ENCODE measurements around the gene XPO5. TPM values are rescaled to one million over a fixed set of nuclear protein-coding genes. Genes with fewer than 3 reads are reported as not detected.
A peak's percentile ranks its signal among the peaks of the same experiment; 100 is the strongest.

XPO5 gene
- total RNA-seq, 1 experiment from 2014 or later = 57.9 TPM

DNA sequence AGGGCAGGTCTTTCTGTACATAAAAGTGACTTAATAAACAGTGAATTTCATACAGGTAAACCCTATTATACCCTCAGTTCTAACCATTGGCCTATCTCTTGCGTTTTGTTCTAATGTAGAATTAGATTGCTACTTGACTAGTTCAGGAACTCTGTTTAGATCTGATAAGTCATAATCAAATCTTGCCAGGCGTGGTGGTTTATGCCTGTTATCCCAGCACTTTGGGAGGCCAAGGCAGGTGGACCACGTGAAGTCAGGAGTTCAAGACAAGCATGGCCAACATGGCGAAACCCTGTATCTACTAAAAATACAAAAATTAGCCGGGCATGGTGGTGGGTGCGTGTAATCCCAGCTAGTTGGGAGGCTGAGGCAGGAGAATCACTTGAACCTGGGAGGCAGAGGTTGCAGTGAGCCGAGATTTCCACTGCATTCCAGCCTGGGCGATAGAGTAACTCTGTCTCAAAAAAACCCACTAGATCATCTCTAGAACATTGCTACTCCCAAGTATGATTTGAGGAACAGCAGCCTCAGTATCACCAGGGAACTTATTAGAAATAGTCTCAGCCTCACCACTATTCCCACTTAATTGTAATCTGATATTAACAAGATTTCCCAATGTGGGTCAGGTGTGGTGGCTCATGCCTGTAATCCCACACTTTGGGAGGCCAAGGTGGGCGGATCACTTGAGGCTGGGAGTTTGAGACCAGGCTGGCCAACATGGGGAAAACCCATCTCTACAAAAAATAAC, 41.1 kb upstream of the XPO5 start:
- Histone ChIP-seq H3K36me3 (ENCODE audit: insufficient read depth, low read length) (peaks cover 17% of the 10 kb centered on the region; the same call in 1 of the 2 replicates), H3K4me3 (ENCODE audit: low read length) (no peak overlapping the region)

DNA sequence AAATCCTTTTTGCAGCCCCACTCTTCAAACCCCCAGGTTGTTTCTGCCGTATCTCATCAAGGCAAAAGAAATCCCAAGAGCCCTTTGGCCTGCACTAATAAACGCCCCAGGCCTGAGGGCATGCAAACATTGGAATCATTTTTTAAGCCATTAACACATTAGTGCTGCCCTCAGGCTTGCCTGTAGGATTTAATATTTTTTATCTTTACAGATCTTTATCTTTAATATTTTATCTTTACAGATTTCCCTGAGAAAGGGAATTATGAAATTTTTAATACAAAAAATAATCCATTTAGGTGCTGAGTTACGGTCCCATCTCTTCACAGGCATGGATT, 38.5 kb upstream of the XPO5 start:
- Histone ChIP-seq H3K36me3 (ENCODE audit: insufficient read depth, low read length) (peaks cover 18% of the 10 kb centered on the region; the same call in 1 of the 2 replicates), H3K27me3 (ENCODE audit: low read length) (no peaks in the 10 kb centered on the region), H3K9me3 (ENCODE audit: low read length) (no peaks in the 10 kb centered on the region), H3K27ac (ENCODE audit: low read length) (peak overlapping the region; percentile 1; the same call in 1 of the 2 replicates), H3K4me1 (ENCODE audit: low read length) (peaks cover 5% of the 10 kb centered on the region), H3K4me3 (ENCODE audit: low read length) (no peak overlapping the region), H2AFZ (ENCODE audit: low read length) (no peak overlapping the region), H3K79me2 (ENCODE audit: low read length) (no peaks in the 10 kb centered on the region), H4K20me1 (ENCODE audit: insufficient read depth, low read depth, low read length) (no peaks in the 10 kb centered on the region), H3K9me2 (replicated peaks; ENCODE audit: insufficient read depth, low read length) (no peaks in the 10 kb centered on the region), H3K4me2 (ENCODE audit: low read depth, low read length, poor library complexity, severe bottlenecking) (no peak overlapping the region), H3K9ac (ENCODE audit: low read length) (no peak overlapping the region)
- DNase-seq = no peak

More for the DNA sequence above, 41.1 kb upstream of the XPO5 start:
- no peak overlapping the region for H3K9ac ChIP-seq (ENCODE audit: low read length)
- no peaks in the 10 kb centered on the region for H3K4me1 ChIP-seq (ENCODE audit: low read length)
- H3K27me3 ChIP-seq (ENCODE audit: low read length) = no peaks in the 10 kb centered on the region
- DNase-seq = no peak
- no peaks in the 10 kb centered on the region for H3K9me2 ChIP-seq (replicated peaks; ENCODE audit: insufficient read depth, low read length)
- H3K9me3 ChIP-seq (ENCODE audit: low read length) = no peaks in the 10 kb centered on the region
- H3K27ac ChIP-seq (ENCODE audit: low read length) = no peak overlapping the region
- H4K20me1 ChIP-seq (ENCODE audit: insufficient read depth, low read depth, low read length) = no peaks in the 10 kb centered on the region
- no peak overlapping the region for H2AFZ ChIP-seq (ENCODE audit: low read length)
- H3K79me2 ChIP-seq (ENCODE audit: low read length) = no peaks in the 10 kb centered on the region
- H3K4me2 ChIP-seq (ENCODE audit: low read depth, low read length, poor library complexity, severe bottlenecking) = no peak overlapping the region

DNA sequence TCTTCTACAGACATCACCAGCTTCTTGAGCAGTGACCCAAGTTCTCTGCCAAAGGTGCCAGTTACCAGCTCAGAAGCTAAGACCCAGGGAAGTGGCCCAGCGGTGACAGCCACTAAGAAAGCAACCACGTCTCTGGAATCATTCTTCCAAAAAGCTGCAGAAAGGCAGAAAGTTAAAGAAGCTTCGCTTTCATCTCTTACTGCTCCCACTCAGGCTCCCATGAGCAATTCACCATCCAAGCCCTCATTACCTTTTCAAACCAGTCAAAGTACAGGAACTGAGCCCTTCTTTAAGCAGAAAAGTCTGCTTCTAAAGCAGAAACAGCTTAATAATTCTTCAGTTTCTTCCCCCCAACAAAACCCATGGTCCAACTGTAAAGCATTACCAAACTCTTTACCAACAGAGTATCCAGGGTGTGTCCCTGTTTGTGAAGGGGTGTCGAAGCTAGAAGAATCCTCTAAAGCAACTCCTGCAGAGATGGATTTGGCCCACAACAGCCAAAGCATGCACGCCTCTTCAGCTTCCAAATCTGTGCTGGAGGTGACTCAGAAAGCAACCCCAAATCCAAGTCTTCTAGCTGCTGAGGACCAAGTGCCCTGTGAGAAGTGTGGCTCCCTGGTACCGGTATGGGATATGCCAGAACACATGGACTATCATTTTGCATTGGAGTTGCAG, 38.0 kb upstream of the XPO5 start:
- H3K4me3 ChIP-seq (ENCODE audit: low read length) = no peak overlapping the region
- H3K4me2 ChIP-seq (ENCODE audit: low read depth, low read length, poor library complexity, severe bottlenecking) = no peak overlapping the region
- H3K9me3 ChIP-seq (ENCODE audit: low read length) = no peaks in the 10 kb centered on the region
- H3K36me3 ChIP-seq (ENCODE audit: insufficient read depth, low read length) = peaks cover 16% of the 10 kb centered on the region; the same call in 1 of the 2 replicates
- no peak overlapping the region for H3K9ac ChIP-seq (ENCODE audit: low read length)
- H3K4me1 ChIP-seq (ENCODE audit: low read length) = peaks cover 10% of the 10 kb centered on the region
- H3K27ac ChIP-seq (ENCODE audit: low read length) = peak overlapping the region; percentile 1; the same call in 1 of the 2 replicates
- no peaks in the 10 kb centered on the region for H4K20me1 ChIP-seq (ENCODE audit: insufficient read depth, low read depth, low read length)
- DNase-seq = no peak
- H3K79me2 ChIP-seq (ENCODE audit: low read length) = no peaks in the 10 kb centered on the region
- H2AFZ ChIP-seq (ENCODE audit: low read length) = no peak overlapping the region
- H3K9me2 ChIP-seq (replicated peaks; ENCODE audit: insufficient read depth, low read length) = no peaks in the 10 kb centered on the region
- H3K27me3 ChIP-seq (ENCODE audit: low read length) = no peaks in the 10 kb centered on the region

- H3K27ac ChIP-seq (ENCODE audit: low read length) = no peak overlapping the region
- H3K4me2 ChIP-seq (ENCODE audit: low read depth, low read length, poor library complexity, severe bottlenecking) = no peak overlapping the region
- no peak overlapping the region for H3K4me3 ChIP-seq (ENCODE audit: low read length)
- no peak for DNase-seq
- no peak overlapping the region for H2AFZ ChIP-seq (ENCODE audit: low read length)
- H3K36me3 ChIP-seq (ENCODE audit: insufficient read depth, low read length) = peaks cover 16% of the 10 kb centered on the region; the same call in 1 of the 2 replicates
- H3K9ac ChIP-seq (ENCODE audit: low read length) = no peak overlapping the region
- H3K9me2 ChIP-seq (replicated peaks; ENCODE audit: insufficient read depth, low read length) = no peaks in the 10 kb centered on the region
- H4K20me1 ChIP-seq (ENCODE audit: insufficient read depth, low read depth, low read length) = no peaks in the 10 kb centered on the region
- H3K4me1 ChIP-seq (ENCODE audit: low read length) = peaks cover 19% of the 10 kb centered on the region
- no peaks in the 10 kb centered on the region for H3K27me3 ChIP-seq (ENCODE audit: low read length)
- no peaks in the 10 kb centered on the region for H3K9me3 ChIP-seq (ENCODE audit: low read length)
- no peaks in the 10 kb centered on the region for H3K79me2 ChIP-seq (ENCODE audit: low read length)
Observed at GRCh38 chr6:43610431-43610830, 34.6 kb upstream of the XPO5 start.

GRCh38 chr6:43609402-43609801, 33.6 kb upstream of the XPO5 start:
- Histone ChIP-seq H3K4me3 (ENCODE audit: low read length) (peak overlapping the region; percentile 23; the same call in 1 of the 2 replicates), H3K79me2 (ENCODE audit: low read length) (no peaks in the 10 kb centered on the region), H2AFZ (ENCODE audit: low read length) (no peak overlapping the region), H3K4me2 (ENCODE audit: low read depth, low read length, poor library complexity, severe bottlenecking) (peak overlapping the region; percentile 89), H3K9me2 (replicated peaks; ENCODE audit: insufficient read depth, low read length) (no peaks in the 10 kb centered on the region), H3K9me3 (ENCODE audit: low read length) (no peaks in the 10 kb centered on the region), H4K20me1 (ENCODE audit: insufficient read depth, low read depth, low read length) (no peaks in the 10 kb centered on the region), H3K4me1 (ENCODE audit: low read length) (peaks cover 19% of the 10 kb centered on the region), H3K27ac (ENCODE audit: low read length) (peak overlapping the region; percentile 97), H3K36me3 (ENCODE audit: insufficient read depth, low read length) (peaks cover 22% of the 10 kb centered on the region), H3K9ac (ENCODE audit: low read length) (peak overlapping the region; percentile 34), H3K27me3 (ENCODE audit: low read length) (no peaks in the 10 kb centered on the region)
- DNase-seq = no peak

DNA sequence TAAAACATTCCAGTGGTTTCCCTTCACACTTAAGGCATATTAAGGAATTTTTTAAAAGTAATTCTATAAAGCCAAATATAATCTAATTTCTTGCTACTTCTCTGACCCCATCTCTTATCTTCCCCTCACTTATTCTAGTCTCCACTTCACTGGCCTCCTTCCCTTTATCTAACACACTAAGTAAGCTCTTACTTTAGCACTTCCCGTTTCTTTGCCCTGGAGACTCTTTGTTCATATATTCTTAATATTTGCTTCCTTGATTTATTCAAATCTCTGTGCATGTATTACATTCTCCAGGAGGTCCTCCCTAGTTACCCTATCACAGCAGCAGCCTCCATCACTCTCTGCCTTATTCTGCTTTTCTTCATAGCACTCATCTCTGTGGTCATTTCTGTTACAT, 33.0 kb upstream of the XPO5 start:
- DNase-seq = peak; percentile 93
- peak overlapping the region; percentile 60 for H3K4me3 ChIP-seq (ENCODE audit: low read length)
- no peaks in the 10 kb centered on the region for H3K27me3 ChIP-seq (ENCODE audit: low read length)
- no peaks in the 10 kb centered on the region for H3K9me3 ChIP-seq (ENCODE audit: low read length)
- H3K4me2 ChIP-seq (ENCODE audit: low read depth, low read length, poor library complexity, severe bottlenecking) = peak overlapping the region; percentile 89
- H3K36me3 ChIP-seq (ENCODE audit: insufficient read depth, low read length) = peaks cover 22% of the 10 kb centered on the region
- H3K79me2 ChIP-seq (ENCODE audit: low read length) = no peaks in the 10 kb centered on the region
- peak overlapping the region; percentile 70 for H3K9ac ChIP-seq (ENCODE audit: low read length)
- H2AFZ ChIP-seq (ENCODE audit: low read length) = no peak overlapping the region
- peaks cover 24% of the 10 kb centered on the region for H3K4me1 ChIP-seq (ENCODE audit: low read length)
- no peaks in the 10 kb centered on the region for H3K9me2 ChIP-seq (replicated peaks; ENCODE audit: insufficient read depth, low read length)
- H3K27ac ChIP-seq (ENCODE audit: low read length) = peak overlapping the region; percentile 97
- H4K20me1 ChIP-seq (ENCODE audit: insufficient read depth, low read depth, low read length) = no peaks in the 10 kb centered on the region

DNA sequence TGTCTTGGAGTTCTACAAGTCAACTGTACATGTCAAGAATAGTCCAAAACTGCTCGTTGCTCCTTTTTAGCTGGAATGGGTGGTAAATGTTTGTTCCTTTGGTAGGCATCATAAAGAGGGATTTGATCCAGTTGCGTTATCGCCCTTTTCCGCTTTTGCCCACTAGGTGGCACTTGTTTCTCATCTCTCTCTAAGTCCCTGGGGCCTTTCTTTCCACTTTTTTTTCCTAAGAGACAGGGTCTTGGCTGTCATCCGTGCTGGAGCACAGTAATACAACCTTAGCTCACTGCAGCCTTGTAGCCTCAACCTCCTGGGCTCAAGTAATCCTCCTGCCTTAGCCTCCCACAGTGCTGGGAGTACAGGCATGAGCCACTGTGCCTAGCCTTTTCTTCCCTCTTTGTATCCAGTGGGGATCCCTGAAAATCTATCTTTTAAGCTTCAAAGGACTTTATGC, 32.5 kb upstream of the XPO5 start:
- H3K9ac ChIP-seq (ENCODE audit: low read length) = peak overlapping the region; percentile 70
- H2AFZ ChIP-seq (ENCODE audit: low read length) = no peak overlapping the region
- no peaks in the 10 kb centered on the region for H3K9me2 ChIP-seq (replicated peaks; ENCODE audit: insufficient read depth, low read length)
- H3K4me1 ChIP-seq (ENCODE audit: low read length) = peaks cover 29% of the 10 kb centered on the region
- H3K4me2 ChIP-seq (ENCODE audit: low read depth, low read length, poor library complexity, severe bottlenecking) = peak overlapping the region; percentile 89
- peak overlapping the region; percentile 60 for H3K4me3 ChIP-seq (ENCODE audit: low read length)
- peak overlapping the region; percentile 97 for H3K27ac ChIP-seq (ENCODE audit: low read length)
- H3K9me3 ChIP-seq (ENCODE audit: low read length) = no peaks in the 10 kb centered on the region
- H4K20me1 ChIP-seq (ENCODE audit: insufficient read depth, low read depth, low read length) = no peaks in the 10 kb centered on the region
- no peaks in the 10 kb centered on the region for H3K27me3 ChIP-seq (ENCODE audit: low read length)
- H3K36me3 ChIP-seq (ENCODE audit: insufficient read depth, low read length) = peaks cover 23% of the 10 kb centered on the region
- DNase-seq = peak; percentile 82
- H3K79me2 ChIP-seq (ENCODE audit: low read length) = no peaks in the 10 kb centered on the region

GRCh38 chr6:43606019-43606418, 30.2 kb upstream of the XPO5 start:
- peaks cover 23% of the 10 kb centered on the region for H3K36me3 ChIP-seq (ENCODE audit: insufficient read depth, low read length)

More at GRCh38 chr6:43606019-43606418, 30.2 kb upstream of the XPO5 start:
- no peaks in the 10 kb centered on the region for H3K27me3 ChIP-seq (ENCODE audit: low read length)
- H3K27ac ChIP-seq (ENCODE audit: low read length) = no peak overlapping the region
- H2AFZ ChIP-seq (ENCODE audit: low read length) = no peak overlapping the region
- no peak overlapping the region for H3K4me2 ChIP-seq (ENCODE audit: low read depth, low read length, poor library complexity, severe bottlenecking)
- no peaks in the 10 kb centered on the region for H3K79me2 ChIP-seq (ENCODE audit: low read length)
- H4K20me1 ChIP-seq (ENCODE audit: insufficient read depth, low read depth, low read length) = no peaks in the 10 kb centered on the region
- H3K9ac ChIP-seq (ENCODE audit: low read length) = no peak overlapping the region
- no peaks in the 10 kb centered on the region for H3K9me2 ChIP-seq (replicated peaks; ENCODE audit: insufficient read depth, low read length)
- no peak for DNase-seq
- H3K4me1 ChIP-seq (ENCODE audit: low read length) = peaks cover 30% of the 10 kb centered on the region
- no peaks in the 10 kb centered on the region for H3K9me3 ChIP-seq (ENCODE audit: low read length)
- H3K4me3 ChIP-seq (ENCODE audit: low read length) = no peak overlapping the region
